ENCODE measurements around the gene ZFAND2B.

The ZFAND2B gene, protein sequence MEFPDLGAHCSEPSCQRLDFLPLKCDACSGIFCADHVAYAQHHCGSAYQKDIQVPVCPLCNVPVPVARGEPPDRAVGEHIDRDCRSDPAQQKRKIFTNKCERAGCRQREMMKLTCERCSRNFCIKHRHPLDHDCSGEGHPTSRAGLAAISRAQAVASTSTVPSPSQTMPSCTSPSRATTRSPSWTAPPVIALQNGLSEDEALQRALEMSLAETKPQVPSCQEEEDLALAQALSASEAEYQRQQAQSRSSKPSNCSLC

DNA sequence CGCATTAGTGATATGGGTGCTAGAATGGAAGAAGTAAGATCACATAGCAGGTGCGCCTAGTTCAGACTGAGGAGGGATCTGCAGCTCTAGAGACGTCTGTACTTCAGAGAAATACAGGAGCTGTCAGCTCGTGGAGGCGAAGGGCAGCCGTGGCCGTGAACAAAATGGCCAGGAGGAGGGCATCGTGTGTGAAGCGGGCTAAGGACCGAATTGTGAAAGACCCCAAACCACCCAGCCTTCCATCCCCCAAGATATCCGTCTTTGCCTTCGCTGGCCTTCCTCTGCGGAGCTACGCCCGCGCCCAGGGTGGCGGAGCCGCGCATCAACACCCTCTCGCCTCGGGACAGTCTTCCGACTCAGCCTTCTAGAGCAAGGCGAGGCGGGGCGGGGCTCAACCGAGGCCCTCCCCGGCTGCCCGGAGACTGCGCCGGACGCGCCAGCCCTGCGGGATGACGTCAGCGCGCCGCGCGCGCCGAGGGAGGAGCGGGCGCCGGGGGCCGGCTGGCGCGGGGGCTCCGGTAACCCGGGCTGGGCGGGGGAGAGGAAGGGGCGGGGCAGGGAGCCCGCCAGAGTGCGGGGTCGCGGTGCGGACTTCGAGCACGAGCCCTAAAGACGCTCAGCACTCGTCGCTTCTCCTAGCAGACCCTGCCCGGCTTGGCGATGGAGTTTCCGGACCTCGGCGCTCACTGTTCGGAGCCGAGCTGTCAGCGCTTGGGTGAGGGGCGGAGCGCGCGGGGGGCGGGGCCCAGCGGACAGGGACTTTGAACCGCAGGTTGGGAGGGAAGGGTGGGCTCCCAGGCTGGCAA is at the start of gene ZFAND2B:
TSS of gene ZFAND2B (plus strand) at position 455 of the 806 bp plus-strand sequence. CDS start at position 661, 206 bp downstream.
- peak; percentile 95 for DNase-seq (ENCODE audit: low spot score)

GRCh38 chr2:219157396-219157795 is 49.2 kb upstream of the ZFAND2B start:
- DNase-seq (ENCODE audit: low spot score): no peak

DNA sequence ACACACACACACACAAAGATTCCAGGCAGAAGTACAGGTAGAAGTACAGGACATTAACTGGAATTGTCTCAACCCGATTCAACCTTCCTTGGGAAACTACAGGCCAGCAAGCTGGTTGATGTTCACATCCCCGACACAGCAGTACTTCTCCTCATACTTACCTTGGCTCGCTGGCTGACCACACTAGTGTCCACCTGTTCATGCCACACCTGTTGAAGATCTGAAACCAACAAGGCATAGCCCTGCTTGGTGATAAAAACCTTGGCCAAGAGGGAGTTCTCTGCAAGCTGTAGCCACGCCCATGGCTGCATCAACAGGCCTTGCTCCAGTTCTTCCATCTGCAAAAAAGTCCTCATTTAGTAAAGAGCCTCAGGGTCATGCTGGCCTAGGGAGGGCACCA is 48.6 kb upstream of the ZFAND2B start:
- no peak for DNase-seq (ENCODE audit: low spot score)

- DNase-seq (ENCODE audit: low spot score): no peak
Measured at GRCh38 chr2:219158586-219158985, 48.0 kb upstream of the ZFAND2B start.

DNA sequence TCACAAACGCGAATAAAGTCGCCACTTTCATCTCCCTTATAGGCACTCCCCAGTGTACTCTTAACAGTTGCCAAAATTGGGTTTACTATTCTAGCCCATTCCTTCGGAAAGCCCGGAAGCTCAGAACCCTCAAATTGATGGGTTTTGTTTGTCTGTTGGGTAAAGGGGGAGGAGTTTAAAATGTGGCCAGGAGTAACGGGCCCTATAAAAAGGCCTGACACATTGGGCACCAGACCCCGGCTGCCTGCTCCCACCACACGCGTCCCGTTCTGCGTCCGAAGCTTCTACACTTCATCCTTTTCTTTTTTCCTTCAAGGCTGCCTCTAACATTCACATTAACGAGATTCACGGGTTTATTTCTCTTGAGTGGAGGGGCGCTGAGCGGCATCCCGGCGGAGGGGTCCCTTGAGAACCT is 46.8 kb upstream of the ZFAND2B start:
- no peak for DNase-seq (ENCODE audit: low spot score)

DNA sequence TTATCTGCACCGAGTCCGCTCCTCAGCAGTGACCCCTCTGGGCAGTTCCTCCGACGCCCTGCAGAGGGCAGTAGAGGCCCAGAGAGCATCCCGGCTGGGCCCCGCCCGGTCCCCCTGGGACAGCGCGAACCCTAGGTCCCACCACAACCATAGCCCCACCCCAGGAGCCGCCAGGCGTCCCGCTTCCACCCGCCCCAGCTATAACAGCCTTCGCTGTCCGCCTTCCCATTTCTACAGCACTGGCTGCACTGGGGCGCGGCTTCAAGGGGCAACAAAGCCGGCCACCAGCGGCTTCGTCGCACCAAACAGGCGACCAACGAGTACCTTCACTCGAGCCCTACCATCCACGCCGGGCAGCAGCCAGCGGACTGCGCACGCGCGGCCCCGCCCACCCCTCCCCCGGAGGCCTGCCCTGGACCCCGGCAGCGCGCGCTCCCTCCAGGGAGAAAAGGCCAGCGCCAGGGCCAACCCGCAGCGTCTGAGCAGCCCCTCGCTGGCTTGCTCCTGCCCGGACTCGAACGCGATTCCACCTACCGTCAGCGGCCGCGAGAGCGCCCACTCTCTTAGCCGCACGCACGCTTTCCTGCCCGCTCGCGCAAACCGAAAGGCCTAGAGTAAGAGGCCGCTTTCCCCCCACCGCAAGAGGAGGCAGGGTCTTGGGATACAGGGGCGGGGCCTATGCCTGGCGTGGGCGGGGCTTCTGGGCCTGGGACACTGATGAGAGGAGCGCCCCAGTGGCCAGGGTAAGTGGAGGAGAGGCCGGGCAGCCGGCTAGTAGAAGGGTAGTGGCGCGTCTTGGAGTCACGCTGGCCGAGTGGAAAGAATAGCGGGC is 46.2 kb upstream of the ZFAND2B start, which contains the start of gene NHEJ1:
TSS of gene NHEJ1 (minus strand) at position 630 of the 832 bp plus-strand sequence. CDS start 2,453 bp downstream, outside the sequence.
- DNase-seq (ENCODE audit: low spot score): peak; percentile 94

GRCh38 chr2:219161097-219161496 is 45.5 kb upstream of the ZFAND2B start:
- no peak for DNase-seq (ENCODE audit: low spot score)

DNA sequence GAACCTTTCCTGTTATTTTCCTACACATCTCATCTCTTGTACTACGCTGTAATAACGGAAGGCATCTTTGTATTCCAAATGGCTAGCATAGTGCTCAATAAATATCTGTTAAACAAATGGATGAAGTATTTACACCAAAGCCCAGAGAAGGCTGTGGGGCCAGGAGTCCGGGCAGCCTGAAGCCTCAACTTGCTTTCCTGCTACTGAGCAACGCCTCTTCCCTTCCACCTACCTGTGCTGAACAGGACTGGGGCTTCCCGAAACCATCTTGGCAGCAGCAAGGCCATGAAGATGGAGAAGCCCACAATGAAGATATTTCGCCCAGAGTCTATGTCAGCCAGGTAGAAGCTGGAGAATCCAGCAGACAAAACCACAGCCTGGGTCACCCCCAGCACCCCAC is 43.4 kb upstream of the ZFAND2B start:
- no peak for DNase-seq (ENCODE audit: low spot score)

DNA sequence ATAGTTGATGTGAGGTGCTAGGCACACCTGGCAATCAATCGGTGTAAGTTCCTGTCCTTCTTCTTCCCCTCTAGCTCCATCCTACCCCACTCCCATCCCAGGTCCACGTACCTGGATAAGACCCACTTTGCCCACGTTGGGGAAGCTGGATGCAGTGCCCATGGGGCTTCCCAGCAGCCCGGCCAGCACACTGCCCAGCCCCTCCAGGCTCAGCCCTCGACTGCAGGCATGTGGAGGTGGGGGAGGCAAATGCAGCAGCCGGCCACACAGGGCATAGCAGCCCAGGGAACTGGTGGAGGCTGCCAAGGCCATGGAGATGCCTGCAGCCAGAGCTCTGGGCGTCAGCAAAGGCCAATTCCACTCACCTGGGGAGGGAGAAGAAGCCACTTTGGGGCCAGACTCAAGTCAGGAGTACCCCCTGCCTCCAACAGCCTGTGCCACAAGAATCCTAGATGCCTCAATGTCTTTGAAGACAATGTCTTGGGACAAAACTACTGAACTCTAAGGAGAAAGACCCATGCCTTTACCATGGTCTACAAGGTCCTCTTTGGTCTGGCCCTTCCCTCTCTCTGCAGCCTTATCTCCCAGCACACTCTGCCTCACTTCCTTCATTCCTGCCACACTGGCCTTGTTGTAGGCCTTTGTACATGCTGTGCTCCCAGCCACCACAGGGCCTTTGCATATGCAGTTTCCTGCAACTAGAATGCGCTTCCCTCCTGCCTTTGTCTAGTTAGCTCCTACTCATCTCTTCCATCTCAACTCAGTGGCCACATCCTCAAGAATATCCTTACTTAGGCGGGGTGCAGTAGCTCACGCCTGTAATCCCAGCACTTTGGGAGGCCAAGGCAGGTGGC is 41.3 kb upstream of the ZFAND2B start:
- no peak for DNase-seq (ENCODE audit: low spot score)

- no peak for DNase-seq (ENCODE audit: low spot score)
Measured at GRCh38 chr2:219167997-219168396, 38.6 kb upstream of the ZFAND2B start.

- no peak for DNase-seq (ENCODE audit: low spot score)
Measured at GRCh38 chr2:219168526-219168925, 38.1 kb upstream of the ZFAND2B start.

DNA sequence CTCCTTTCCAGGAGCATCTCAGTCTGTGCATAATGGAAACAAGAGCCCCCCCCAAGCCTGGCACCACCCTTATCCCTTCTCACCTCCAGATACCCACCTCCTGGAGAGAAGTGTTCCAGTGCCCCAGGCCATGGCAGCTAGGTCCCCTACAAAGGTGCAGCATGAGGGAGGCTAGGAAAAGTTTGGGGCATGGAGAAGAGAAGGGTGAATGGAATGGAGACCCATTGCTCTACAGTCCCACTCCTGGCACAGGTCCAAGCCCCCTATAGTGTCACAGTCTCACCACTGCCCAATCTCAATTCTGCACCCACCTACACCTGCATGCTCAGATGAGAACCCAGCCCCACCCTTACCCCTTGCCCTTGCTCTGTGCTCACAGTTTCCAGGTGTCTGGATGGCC is 37.6 kb upstream of the ZFAND2B start:
- DNase-seq (ENCODE audit: low spot score): no peak

DNA sequence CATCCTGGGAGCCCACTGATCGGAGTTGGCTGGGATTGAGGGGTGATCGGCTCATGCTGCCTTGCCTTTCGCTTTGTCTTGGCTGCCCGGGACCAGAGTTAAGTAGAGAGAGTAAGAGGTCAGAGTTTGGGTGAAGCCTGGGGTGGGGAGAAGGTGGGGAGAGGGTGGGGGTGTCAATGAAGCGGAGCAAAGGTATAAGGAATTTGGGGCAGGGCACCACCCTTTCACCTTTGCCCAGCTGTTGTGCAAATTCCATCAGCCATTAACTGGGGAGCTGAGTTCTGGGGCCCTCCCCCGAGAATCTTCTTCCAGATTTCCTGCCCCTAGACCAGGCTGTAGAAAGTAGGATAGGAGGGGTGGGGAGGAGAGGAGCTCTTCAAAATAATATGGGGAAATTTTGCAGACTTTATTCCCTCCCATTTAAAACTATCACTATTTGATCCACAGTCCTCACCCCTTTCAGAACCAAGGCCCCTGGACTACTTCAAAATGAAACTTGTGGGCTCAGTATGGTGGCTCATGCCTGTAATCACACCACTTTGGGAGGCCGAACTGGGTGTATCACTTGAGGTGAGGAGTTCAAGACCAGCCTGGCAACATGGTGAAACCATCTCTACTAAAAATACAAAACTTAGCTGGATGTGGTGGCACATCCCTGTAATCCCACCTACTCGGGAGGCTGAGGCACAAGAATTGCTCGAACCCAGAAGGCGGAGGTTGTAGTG is 36.5 kb upstream of the ZFAND2B start, which contains the start of gene SLC23A3:
TSS of gene SLC23A3 (minus strand) at position 100 of the 725 bp plus-strand sequence. CDS start at position 55, 45 bp downstream.
- DNase-seq (ENCODE audit: low spot score): no peak

- DNase-seq (ENCODE audit: low spot score): peak; percentile 45
Measured at GRCh38 chr2:219171231-219171651, 35.3 kb upstream of the ZFAND2B start.

GRCh38 chr2:219172231-219173154 is 34.1 kb upstream of the ZFAND2B start:
- no peak for DNase-seq (ENCODE audit: low spot score)

DNA sequence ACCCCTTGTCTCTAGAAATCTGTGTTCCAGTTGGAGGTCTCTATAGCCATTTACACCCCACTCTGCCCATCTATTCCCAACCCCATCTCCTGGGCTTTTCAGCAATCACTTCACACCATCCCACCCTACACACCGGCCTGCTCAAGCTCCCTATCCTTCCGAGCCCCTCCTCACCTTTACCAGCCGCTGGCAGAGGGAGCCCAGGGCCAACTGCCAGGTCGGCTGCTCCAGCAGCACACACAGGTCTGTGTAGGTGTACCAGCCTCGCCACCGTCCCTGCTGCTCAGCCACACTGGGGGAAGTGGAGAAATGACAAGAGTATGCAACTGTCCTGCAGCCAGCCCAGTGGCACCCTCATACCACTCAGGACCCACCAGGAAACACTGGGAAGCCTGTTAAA is 33.4 kb upstream of the ZFAND2B start:
- DNase-seq (ENCODE audit: low spot score): no peak

DNA sequence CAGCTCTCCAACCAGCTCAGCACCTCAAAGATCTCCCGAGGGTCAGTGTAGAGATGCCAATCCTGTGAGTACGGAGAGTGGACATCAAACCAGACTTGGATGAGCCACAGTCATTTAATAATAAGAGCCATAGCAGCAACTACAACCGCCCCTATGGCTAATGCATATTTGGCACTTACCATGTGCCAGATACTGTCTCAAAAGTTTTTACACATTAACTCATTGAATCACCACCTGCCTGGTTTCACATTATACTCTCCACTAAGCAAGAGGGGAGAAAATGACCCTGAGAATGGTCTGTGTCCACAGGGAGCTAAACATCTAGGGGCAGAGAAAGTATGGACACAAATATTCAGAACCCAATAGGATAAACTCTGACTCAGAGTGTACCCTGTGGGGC is 32.4 kb upstream of the ZFAND2B start:
- DNase-seq (ENCODE audit: low spot score): no peak

- no peak for DNase-seq (ENCODE audit: low spot score)
Measured at GRCh38 chr2:219174801-219175200, 31.8 kb upstream of the ZFAND2B start.

DNA sequence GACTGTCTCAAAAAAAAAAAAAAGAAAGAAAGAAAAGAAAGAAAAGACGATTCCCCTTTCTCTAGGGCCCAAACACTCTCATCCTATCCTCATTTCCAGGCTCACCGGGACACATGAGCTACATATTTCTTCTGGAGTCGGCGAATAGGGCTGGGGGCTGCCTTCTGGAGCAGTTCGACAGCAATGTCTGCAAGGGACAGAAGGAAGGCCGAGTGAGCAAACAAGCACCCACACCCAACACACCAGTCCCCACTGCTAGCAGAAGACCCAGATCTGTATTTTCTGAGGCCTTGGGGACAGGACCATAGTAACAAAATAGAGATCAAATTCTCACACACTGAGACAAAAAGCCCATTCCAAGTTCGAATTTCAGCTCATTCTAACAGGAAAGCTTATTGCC is 31.1 kb upstream of the ZFAND2B start:
- no peak for DNase-seq (ENCODE audit: low spot score)
